SK-N-SH (cell line): ENCODE results near the gene STAMBP. TPM values are rescaled to one million over a fixed set of nuclear protein-coding genes. Genes with fewer than 3 reads are reported as not detected.

Experiments
- CTCF ChIA-PET: fragments of 300-600, 350-600 bp; formaldehyde crosslinking; extraction: SDS; loops from one replicate; lab custom pipeline; 2021; lab: Yijun Ruan, JAX
- POLR2A ChIA-PET: fragments of 350-600 bp; sonication (Branson Sonifier 250); formaldehyde crosslinking; extraction: SDS; loops from one replicate; lab custom pipeline; 2020; ENCODE audit warnings: antibody characterized with exemption, inconsistent platforms; lab: Yijun Ruan, JAX
- DNase-seq: peaks from one replicate; pipeline ENCODE4 v3.0.0; 2012
- H2AFZ ChIP-seq: fragments of 200-600 bp; sonication (generic); 2 replicates; pipeline ENCODE4 v1.8.1; 2016; ENCODE audit warnings: antibody characterized with exemption, mild to moderate bottlenecking, low read depth
- H3F3A ChIP-seq: fragments of 200-600 bp; sonication (generic); replicated peaks from 2 replicates; pipeline ENCODE3; 2016; ENCODE audit warnings: antibody characterized with exemption, mild to moderate bottlenecking; ENCODE audit not compliant: insufficient read depth
- H3K27ac ChIP-seq, 2 experiments: fragments of 200-500 bp in 1 of 2; fragments of 200-600 bp in 1 of 2; sonication (Bioruptor generic) in 1 of 2; sonication (generic), shearing (Covaris generic) in 1 of 2; 2 replicates each; pipeline versions ENCODE4 v1.5.1 to v1.6.1; 2014 to 2016; ENCODE audit warnings: low read depth in 2 of 2, inconsistent platforms in 1 of 2, low read length in 1 of 2, mild to moderate bottlenecking in 1 of 2, mixed read lengths in 1 of 2
- H3K27me3 ChIP-seq: fragments of 200-600 bp; sonication (generic), shearing (Covaris generic); 2 replicates; pipeline ENCODE4 v1.6.1; 2016; ENCODE audit warnings: mixed run types; ENCODE audit not compliant: insufficient read depth
- H3K36me3 ChIP-seq, 2 experiments: fragments of 200-500 bp in 1 of 2; fragments of 200-600 bp in 1 of 2; sonication (Bioruptor generic) in 1 of 2; sonication (generic) in 1 of 2; replicated peaks in 1 of 2; 2 replicates each; pipeline versions ENCODE3 to v1.5.1; 2014 to 2016; ENCODE audit warnings: low read length in 1 of 2, mild to moderate bottlenecking in 1 of 2; ENCODE audit not compliant: insufficient read depth in 2 of 2, control insufficient read depth in 1 of 2
- H3K4me1 ChIP-seq, 2 experiments: fragments of 200-500 bp in 1 of 2; fragments of 200-600 bp in 1 of 2; sonication (Bioruptor generic) in 1 of 2; sonication (generic), shearing (Covaris generic) in 1 of 2; 2 replicates each; pipeline versions ENCODE4 v1.5.1 to v1.6.1; 2014 to 2016; ENCODE audit warnings: low read depth in 1 of 2, low read length in 1 of 2, mixed run types in 1 of 2; ENCODE audit not compliant: insufficient read depth in 2 of 2, control insufficient read depth in 1 of 2
- H3K4me2 ChIP-seq: fragments of 200-600 bp; sonication (generic), shearing (Covaris generic); 2 replicates; pipeline ENCODE4 v1.6.1; 2017; ENCODE audit warnings: mixed run types
- H3K4me3 ChIP-seq, 2 experiments: fragments of 200-500 bp in 1 of 2; fragments of 200-600 bp in 1 of 2; sonication (Bioruptor generic) in 1 of 2; sonication (generic), shearing (Covaris generic) in 1 of 2; 2 replicates each; pipeline versions ENCODE4 v1.5.1 to v1.8.1; 2014 to 2016; ENCODE audit warnings: low read depth in 2 of 2, inconsistent platforms in 1 of 2, low read length in 1 of 2, mild to moderate bottlenecking in 1 of 2, mixed read lengths in 1 of 2, moderate library complexity in 1 of 2
- H3K79me2 ChIP-seq: fragments of 200-600 bp; sonication (generic); 2 replicates; pipeline ENCODE4 v1.8.1; 2017; ENCODE audit warnings: mild to moderate bottlenecking; ENCODE audit not compliant: insufficient read depth
- H3K9ac ChIP-seq: fragments of 200-600 bp; sonication (generic); 2 replicates; pipeline ENCODE4 v1.6.1; 2017; ENCODE audit warnings: mixed run types
- H3K9me2 ChIP-seq: fragments of 200-600 bp; sonication (generic); 2 replicates; pipeline ENCODE4 v1.6.1; 2017; ENCODE audit warnings: mixed run types
- H3K9me3 ChIP-seq: fragments of 200-600 bp; sonication (generic); 2 replicates; pipeline ENCODE4 v1.6.1; 2017; ENCODE audit warnings: mixed run types, mild to moderate bottlenecking, moderate library complexity
- H4K20me1 ChIP-seq: fragments of 200-600 bp; sonication (generic); 2 replicates; pipeline ENCODE4 v1.6.1; 2017; ENCODE audit warnings: mild to moderate bottlenecking, mixed run types; ENCODE audit not compliant: insufficient read depth
- CHD2 ChIP-seq: fragments of 150-350 bp; IDR thresholded peaks from 2 replicates; pipeline ENCODE4 v1.6.1; 2018; ENCODE audit warnings: low read length; ENCODE audit not compliant: partially characterized antibody
- EP300 ChIP-seq, 2 experiments: IDR thresholded peaks; 2 replicates each; pipeline versions ENCODE4 v1.4.0 to v1.6.1; 2012; ENCODE audit warnings: borderline replicate concordance in 1 of 2, low read depth in 1 of 2, low read length in 1 of 2
- EZH2phosphoT487 ChIP-seq: fragments of 200-600 bp; sonication (generic); IDR thresholded peaks from 2 replicates; pipeline ENCODE4 v1.6.1; 2017; ENCODE audit warnings: low read depth, mixed run types, mild to moderate bottlenecking, antibody characterized with exemption, moderate library complexity, borderline replicate concordance
- FOXJ3 ChIP-seq: sonication (generic); formaldehyde crosslinking; IDR thresholded peaks from 2 replicates; pipeline ENCODE4 v1.5.1; 2020; ENCODE audit warnings: mild to moderate bottlenecking, missing genetic modification reagents
- FOXM1 ChIP-seq: IDR thresholded peaks from 2 replicates; pipeline ENCODE4 v1.4.0; 2012; ENCODE audit warnings: low read depth, mild to moderate bottlenecking
- MEF2A ChIP-seq: IDR thresholded peaks from 2 replicates; pipeline ENCODE4 v1.4.0; 2012; ENCODE audit warnings: low read depth, borderline replicate concordance
- MXI1 ChIP-seq: IDR thresholded peaks from 2 replicates; pipeline ENCODE4 v1.6.1; 2012; ENCODE audit warnings: mild to moderate bottlenecking, low read depth, low read length, improper control_type of control experiment
- NFIC ChIP-seq: IDR thresholded peaks from 2 replicates; pipeline ENCODE4 v1.4.0; 2012; ENCODE audit warnings: borderline replicate concordance
- RAD21 ChIP-seq: IDR thresholded peaks from 2 replicates; pipeline ENCODE4 v1.6.1; 2012; ENCODE audit warnings: mild to moderate bottlenecking, low read length
- RCOR1 ChIP-seq: fragments of 150-350 bp; IDR thresholded peaks from 2 replicates; pipeline ENCODE4 v1.6.1; 2017; ENCODE audit warnings: antibody characterized with exemption, low read length
- REST ChIP-seq: IDR thresholded peaks from 2 replicates; pipeline ENCODE4 v1.6.1; 2012; ENCODE audit warnings: mild to moderate bottlenecking, low read depth, low read length, moderate library complexity
- RXRA ChIP-seq: IDR thresholded peaks from 2 replicates; pipeline ENCODE4 v1.4.0; 2012; ENCODE audit warnings: low read depth, mild to moderate bottlenecking, borderline replicate concordance
- SIN3A ChIP-seq: IDR thresholded peaks from 2 replicates; pipeline ENCODE4 v1.6.1; 2012; ENCODE audit warnings: low read depth, mild to moderate bottlenecking, low read length, moderate library complexity, borderline replicate concordance
- SMC3 ChIP-seq: IDR thresholded peaks from 2 replicates; pipeline ENCODE4 v1.6.1; 2012; ENCODE audit warnings: low read depth, low read length, improper control_type of control experiment
- YY1 ChIP-seq: IDR thresholded peaks from 2 replicates; pipeline ENCODE4 v1.4.0; 2012; ENCODE audit warnings: low read depth, mild to moderate bottlenecking
- WGBS: methylation state at CpG from one replicate; pipeline ENCODE4 v1.1.6; 2017; ENCODE audit warnings: low lambda C conversion rate; 5-methylcytosine and 5-hydroxymethylcytosine counted together
- polyA plus RNA-seq, 3 experiments: library from polyadenylated mRNA; depleted of rRNA; stranded (reverse); fragments of >200 nt; gene quantifications; 2 replicates each; pipeline ENCODE4 v1.2.3, GENCODE V29; 2012
- TF ChIP-seq, protein P1 (sequence below): fragments of 150-350 bp; IDR thresholded peaks from 2 replicates; pipeline ENCODE4 v1.6.1; 2017; ENCODE audit warnings: antibody characterized with exemption, low read length, low read depth, borderline replicate concordance
- TF ChIP-seq, protein P2 (sequence below): fragments of 200-600 bp; sonication (generic); IDR thresholded peaks from 2 replicates; pipeline ENCODE4 v1.6.1; 2017; ENCODE audit warnings: antibody characterized with exemption, mild to moderate bottlenecking, moderate library complexity
- TF ChIP-seq, protein P3 (sequence below): IDR thresholded peaks from 2 replicates; pipeline ENCODE4 v1.4.0; 2012; ENCODE audit warnings: low read depth, borderline replicate concordance

Gene STAMBP
- polyA plus RNA-seq, 1 of the 3 experiments (the other 2 are of a cell fraction): 42.2 TPM

GRCh38 chr2:73855526-73855925 is 26.8 kb downstream of the STAMBP start:
- 0 out of 2 replicates have a peak, but pooled peaks cover 4% of the 10 kb centered on the region for H4K20me1 ChIP-seq
- peaks cover 51 to 60% of the 10 kb centered on the region in 2 experiments for H3K36me3 ChIP-seq
- H3K4me3 ChIP-seq: no peak overlapping the region
- H3K9me3 ChIP-seq: no peaks in the 10 kb centered on the region
- no peaks in the 10 kb centered on the region for H3K9me2 ChIP-seq
- no peaks in the 10 kb centered on the region for H3K79me2 ChIP-seq
- no peak overlapping the region for H2AFZ ChIP-seq
- ChIA-PET CTCF (interaction anchor here (1.4 kb wide), 1 partner anchor 32 kb away, joined by 3 read pairs; no protein-coding TSS in a partner anchor), POLR2A (interaction anchor here (1.1 kb wide), 1 partner anchor 17 kb away, joined by 3 read pairs; no protein-coding TSS in a partner anchor)
- no peak for DNase-seq
- TF ChIP-seq, protein P1, sequence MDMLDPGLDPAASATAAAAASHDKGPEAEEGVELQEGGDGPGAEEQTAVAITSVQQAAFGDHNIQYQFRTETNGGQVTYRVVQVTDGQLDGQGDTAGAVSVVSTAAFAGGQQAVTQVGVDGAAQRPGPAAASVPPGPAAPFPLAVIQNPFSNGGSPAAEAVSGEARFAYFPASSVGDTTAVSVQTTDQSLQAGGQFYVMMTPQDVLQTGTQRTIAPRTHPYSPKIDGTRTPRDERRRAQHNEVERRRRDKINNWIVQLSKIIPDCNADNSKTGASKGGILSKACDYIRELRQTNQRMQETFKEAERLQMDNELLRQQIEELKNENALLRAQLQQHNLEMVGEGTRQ: no peak
- no peak for TF ChIP-seq FOXJ3 (CRISPR knock-in tag)
- TF ChIP-seq, protein P2, sequence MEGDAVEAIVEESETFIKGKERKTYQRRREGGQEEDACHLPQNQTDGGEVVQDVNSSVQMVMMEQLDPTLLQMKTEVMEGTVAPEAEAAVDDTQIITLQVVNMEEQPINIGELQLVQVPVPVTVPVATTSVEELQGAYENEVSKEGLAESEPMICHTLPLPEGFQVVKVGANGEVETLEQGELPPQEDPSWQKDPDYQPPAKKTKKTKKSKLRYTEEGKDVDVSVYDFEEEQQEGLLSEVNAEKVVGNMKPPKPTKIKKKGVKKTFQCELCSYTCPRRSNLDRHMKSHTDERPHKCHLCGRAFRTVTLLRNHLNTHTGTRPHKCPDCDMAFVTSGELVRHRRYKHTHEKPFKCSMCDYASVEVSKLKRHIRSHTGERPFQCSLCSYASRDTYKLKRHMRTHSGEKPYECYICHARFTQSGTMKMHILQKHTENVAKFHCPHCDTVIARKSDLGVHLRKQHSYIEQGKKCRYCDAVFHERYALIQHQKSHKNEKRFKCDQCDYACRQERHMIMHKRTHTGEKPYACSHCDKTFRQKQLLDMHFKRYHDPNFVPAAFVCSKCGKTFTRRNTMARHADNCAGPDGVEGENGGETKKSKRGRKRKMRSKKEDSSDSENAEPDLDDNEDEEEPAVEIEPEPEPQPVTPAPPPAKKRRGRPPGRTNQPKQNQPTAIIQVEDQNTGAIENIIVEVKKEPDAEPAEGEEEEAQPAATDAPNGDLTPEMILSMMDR: no peak
- TF ChIP-seq MEF2A: no peak
- TF ChIP-seq EP300 (IDR thresholded peaks at IDR 0.05; ENCODE audit: borderline replicate concordance in 1 of 2, low read depth in 1 of 2, low read length in 1 of 2): no peak
- TF ChIP-seq SMC3: no peak
- TF ChIP-seq CHD2: no peak
- no peak for TF ChIP-seq EZH2phosphoT487
- no peak for TF ChIP-seq YY1
- TF ChIP-seq, protein P3, sequence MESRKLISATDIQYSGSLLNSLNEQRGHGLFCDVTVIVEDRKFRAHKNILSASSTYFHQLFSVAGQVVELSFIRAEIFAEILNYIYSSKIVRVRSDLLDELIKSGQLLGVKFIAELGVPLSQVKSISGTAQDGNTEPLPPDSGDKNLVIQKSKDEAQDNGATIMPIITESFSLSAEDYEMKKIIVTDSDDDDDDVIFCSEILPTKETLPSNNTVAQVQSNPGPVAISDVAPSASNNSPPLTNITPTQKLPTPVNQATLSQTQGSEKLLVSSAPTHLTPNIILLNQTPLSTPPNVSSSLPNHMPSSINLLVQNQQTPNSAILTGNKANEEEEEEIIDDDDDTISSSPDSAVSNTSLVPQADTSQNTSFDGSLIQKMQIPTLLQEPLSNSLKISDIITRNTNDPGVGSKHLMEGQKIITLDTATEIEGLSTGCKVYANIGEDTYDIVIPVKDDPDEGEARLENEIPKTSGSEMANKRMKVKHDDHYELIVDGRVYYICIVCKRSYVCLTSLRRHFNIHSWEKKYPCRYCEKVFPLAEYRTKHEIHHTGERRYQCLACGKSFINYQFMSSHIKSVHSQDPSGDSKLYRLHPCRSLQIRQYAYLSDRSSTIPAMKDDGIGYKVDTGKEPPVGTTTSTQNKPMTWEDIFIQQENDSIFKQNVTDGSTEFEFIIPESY: no peak
- no peak for TF ChIP-seq RCOR1
- TF ChIP-seq SIN3A: no peak
- TF ChIP-seq FOXM1: no peak
- TF ChIP-seq REST: no peak
- TF ChIP-seq NFIC: no peak
- TF ChIP-seq MXI1: no peak
- TF ChIP-seq RXRA: no peak
- TF ChIP-seq RAD21: no peak
- H3K9ac ChIP-seq: no peak overlapping the region
- no peak overlapping the region for H3K4me2 ChIP-seq
- H3F3A ChIP-seq: peaks cover 25% of the 10 kb centered on the region
- WGBS: 98% methylated on average over 2 of the region's 2 CpGs
- no peak overlapping the region for H3K27ac ChIP-seq
- H3K27me3 ChIP-seq: no peaks in the 10 kb centered on the region
- peaks cover 0 to 7% of the 10 kb centered on the region in 2 experiments; a peak in 2 of 4 replicates for H3K4me1 ChIP-seq
